ENCODE measurements around the gene MED12L. TPM values are rescaled to one million over a fixed set of nuclear protein-coding genes. Genes with fewer than 3 reads are reported as not detected.

Gene MED12L
- total and polyA plus RNA-seq, 2 experiments from 2014 or later = 0.07 to 2.7 TPM

DNA sequence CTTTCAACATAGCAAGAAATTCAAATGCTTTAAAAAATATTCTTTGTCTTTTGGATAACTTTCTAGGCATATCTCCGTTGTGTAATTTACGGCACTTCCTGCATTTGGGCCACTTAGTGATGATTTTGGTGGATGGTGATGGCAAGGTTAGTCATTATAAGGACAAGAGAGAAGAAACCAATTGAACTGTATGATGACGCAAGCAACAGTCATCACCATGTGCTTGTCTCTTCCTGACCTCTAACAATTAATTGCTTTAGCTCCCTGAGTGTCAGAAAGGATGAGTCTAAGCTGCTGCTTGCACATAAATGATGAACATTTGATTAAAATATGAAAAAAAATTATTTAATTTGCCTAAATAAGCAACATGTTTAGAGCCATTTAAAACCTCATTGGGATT lies 310.3 kb downstream of the MED12L start:
- Histone ChIP-seq H3K9me2 (replicated peaks; ENCODE audit: insufficient read depth) (no peaks in the 10 kb centered on the region), H3K4me2 (no peak overlapping the region), H3K27me3 (no peaks in the 10 kb centered on the region), H3K36me3 (replicated peaks; ENCODE audit: insufficient read depth, low read depth) (no peaks in the 10 kb centered on the region), H3K79me2 (no peaks in the 10 kb centered on the region), H3K4me3 (no peak overlapping the region), H3K4me1 (ENCODE audit: insufficient read depth) (no peaks in the 10 kb centered on the region), H4K20me1 (ENCODE audit: insufficient read depth, poor library complexity, severe bottlenecking) (no peaks in the 10 kb centered on the region), H2AFZ (no peak overlapping the region), H3K9me3 (ENCODE audit: low read depth) (no peaks in the 10 kb centered on the region), H3K27ac (no peak overlapping the region)
- DNase-seq (ENCODE audit: low spot score) = no peak
- WGBS (ENCODE audit: low lambda C conversion rate, missing lambda C conversion rate) = 99% methylated on average over 3 of the region's 3 CpGs
- TF ChIP-seq, protein P1, sequence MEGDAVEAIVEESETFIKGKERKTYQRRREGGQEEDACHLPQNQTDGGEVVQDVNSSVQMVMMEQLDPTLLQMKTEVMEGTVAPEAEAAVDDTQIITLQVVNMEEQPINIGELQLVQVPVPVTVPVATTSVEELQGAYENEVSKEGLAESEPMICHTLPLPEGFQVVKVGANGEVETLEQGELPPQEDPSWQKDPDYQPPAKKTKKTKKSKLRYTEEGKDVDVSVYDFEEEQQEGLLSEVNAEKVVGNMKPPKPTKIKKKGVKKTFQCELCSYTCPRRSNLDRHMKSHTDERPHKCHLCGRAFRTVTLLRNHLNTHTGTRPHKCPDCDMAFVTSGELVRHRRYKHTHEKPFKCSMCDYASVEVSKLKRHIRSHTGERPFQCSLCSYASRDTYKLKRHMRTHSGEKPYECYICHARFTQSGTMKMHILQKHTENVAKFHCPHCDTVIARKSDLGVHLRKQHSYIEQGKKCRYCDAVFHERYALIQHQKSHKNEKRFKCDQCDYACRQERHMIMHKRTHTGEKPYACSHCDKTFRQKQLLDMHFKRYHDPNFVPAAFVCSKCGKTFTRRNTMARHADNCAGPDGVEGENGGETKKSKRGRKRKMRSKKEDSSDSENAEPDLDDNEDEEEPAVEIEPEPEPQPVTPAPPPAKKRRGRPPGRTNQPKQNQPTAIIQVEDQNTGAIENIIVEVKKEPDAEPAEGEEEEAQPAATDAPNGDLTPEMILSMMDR (IDR thresholded peaks at IDR 0.05; ENCODE audit: poor library complexity) = no peak
- TF ChIP-seq EZH2 (IDR thresholded peaks at IDR 0.05; ENCODE audit: borderline replicate concordance) = no peak

DNA sequence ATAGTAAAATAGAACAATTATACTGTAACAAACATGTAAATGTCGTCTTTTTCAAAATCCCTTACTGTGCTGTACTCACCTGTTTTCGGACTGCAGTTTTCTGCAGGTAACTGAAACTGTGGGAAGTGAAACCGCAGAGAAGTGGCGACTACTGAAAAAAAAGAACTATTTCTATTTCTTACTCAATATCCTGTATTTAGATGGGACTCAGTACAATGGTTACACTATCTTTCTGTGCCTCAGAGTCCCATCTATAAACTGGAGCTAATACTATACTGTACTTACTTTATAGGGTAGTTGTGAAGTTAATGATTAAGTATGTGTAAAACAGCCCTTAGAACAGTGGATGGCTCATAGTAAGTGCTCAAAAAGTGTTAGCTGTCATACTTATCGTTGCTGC lies 313.4 kb downstream of the MED12L start:
- Histone ChIP-seq H3K4me3 (no peak overlapping the region), H3K9me3 (ENCODE audit: low read depth) (no peaks in the 10 kb centered on the region), H3K27ac (no peak overlapping the region), H2AFZ (no peak overlapping the region), H3K4me1 (ENCODE audit: insufficient read depth) (no peaks in the 10 kb centered on the region), H3K36me3 (replicated peaks; ENCODE audit: insufficient read depth, low read depth) (no peaks in the 10 kb centered on the region), H3K9me2 (replicated peaks; ENCODE audit: insufficient read depth) (no peaks in the 10 kb centered on the region), H4K20me1 (ENCODE audit: insufficient read depth, poor library complexity, severe bottlenecking) (no peaks in the 10 kb centered on the region), H3K4me2 (no peak overlapping the region), H3K27me3 (no peaks in the 10 kb centered on the region), H3K79me2 (no peaks in the 10 kb centered on the region)
- no peak for DNase-seq (ENCODE audit: low spot score)
- 83% methylated on average over 5 of the region's 5 CpGs for WGBS (ENCODE audit: low lambda C conversion rate, missing lambda C conversion rate)
- TF ChIP-seq, protein P1 (IDR thresholded peaks at IDR 0.05; ENCODE audit: poor library complexity) = no peak
- TF ChIP-seq EZH2 (IDR thresholded peaks at IDR 0.05; ENCODE audit: borderline replicate concordance) = no peak
- no peak for TF ChIP-seq EZH2phosphoT487 (IDR thresholded peaks at IDR 0.05; ENCODE audit: low read depth, severe bottlenecking, unreplicated experiment)

GRCh38 chr3:151400341-151400740 lies 314.9 kb downstream of the MED12L start:
- H3K36me3 ChIP-seq (replicated peaks; ENCODE audit: insufficient read depth, low read depth) = no peaks in the 10 kb centered on the region
- H3K27ac ChIP-seq = no peak overlapping the region
- H4K20me1 ChIP-seq (ENCODE audit: insufficient read depth, poor library complexity, severe bottlenecking) = no peaks in the 10 kb centered on the region
- no peak overlapping the region for H3K4me3 ChIP-seq
- WGBS (ENCODE audit: low lambda C conversion rate, missing lambda C conversion rate) = 93% methylated on average over 4 of the region's 4 CpGs
- H3K9me3 ChIP-seq (ENCODE audit: low read depth) = no peaks in the 10 kb centered on the region
- H3K4me2 ChIP-seq = no peak overlapping the region
- no peak overlapping the region for H2AFZ ChIP-seq
- no peaks in the 10 kb centered on the region for H3K27me3 ChIP-seq
- no peak for TF ChIP-seq EZH2phosphoT487 (IDR thresholded peaks at IDR 0.05; ENCODE audit: low read depth, severe bottlenecking, unreplicated experiment)
- TF ChIP-seq EZH2 (IDR thresholded peaks at IDR 0.05; ENCODE audit: borderline replicate concordance) = no peak
- TF ChIP-seq, protein P1 (IDR thresholded peaks at IDR 0.05; ENCODE audit: poor library complexity) = no peak
- H3K9me2 ChIP-seq (replicated peaks; ENCODE audit: insufficient read depth) = no peaks in the 10 kb centered on the region
- no peaks in the 10 kb centered on the region for H3K4me1 ChIP-seq (ENCODE audit: insufficient read depth)
- no peaks in the 10 kb centered on the region for H3K79me2 ChIP-seq
- DNase-seq (ENCODE audit: low spot score) = no peak

DNA sequence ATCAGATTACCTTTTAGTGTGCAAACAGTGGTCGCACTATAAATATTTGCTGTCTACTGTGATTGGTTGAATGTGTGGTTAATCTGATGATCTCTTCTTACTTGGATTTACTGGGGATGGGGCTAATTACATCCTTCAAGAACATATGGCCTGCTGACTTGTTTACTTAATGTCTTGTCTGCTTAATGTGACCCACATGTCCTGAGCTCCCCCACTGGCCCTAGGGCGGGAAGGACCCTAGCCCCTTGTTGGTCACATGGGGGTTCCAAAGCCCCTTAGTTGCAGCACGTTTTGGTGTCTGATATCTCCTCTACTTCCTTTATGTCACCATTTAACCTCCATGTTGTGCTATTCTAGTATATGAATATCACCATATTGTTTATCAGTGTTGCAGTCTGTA lies 316.9 kb downstream of the MED12L start:
- WGBS (ENCODE audit: low lambda C conversion rate, missing lambda C conversion rate) = 67% methylated on average over 3 of the region's 3 CpGs
- Histone ChIP-seq H4K20me1 (ENCODE audit: insufficient read depth, poor library complexity, severe bottlenecking) (no peaks in the 10 kb centered on the region), H3K4me1 (ENCODE audit: insufficient read depth) (no peaks in the 10 kb centered on the region), H3K9me2 (replicated peaks; ENCODE audit: insufficient read depth) (no peaks in the 10 kb centered on the region), H3K9me3 (ENCODE audit: low read depth) (no peaks in the 10 kb centered on the region), H3K27me3 (no peaks in the 10 kb centered on the region), H3K4me2 (no peak overlapping the region), H3K79me2 (no peaks in the 10 kb centered on the region), H2AFZ (no peak overlapping the region), H3K27ac (no peak overlapping the region), H3K36me3 (replicated peaks; ENCODE audit: insufficient read depth, low read depth) (no peaks in the 10 kb centered on the region), H3K4me3 (no peak overlapping the region)
- no peak for DNase-seq (ENCODE audit: low spot score)
- TF ChIP-seq, protein P1 (IDR thresholded peaks at IDR 0.05; ENCODE audit: poor library complexity) = no peak
- TF ChIP-seq EZH2phosphoT487 (IDR thresholded peaks at IDR 0.05; ENCODE audit: low read depth, severe bottlenecking, unreplicated experiment) (no peak), EZH2 (IDR thresholded peaks at IDR 0.05; ENCODE audit: borderline replicate concordance) (no peak)
